ENCODE results near the gene CATSPERZ.

The CATSPERZ gene

GRCh38 chr11:64299847-64300648 is at the start of gene CATSPERZ:
Gene CATSPERZ, plus strand, starts transcription at chr11:64300358. Its CDS starts 53 bp downstream, at chr11:64300411.
- no peak for DNase-seq (ENCODE audit: low spot score)

DNA sequence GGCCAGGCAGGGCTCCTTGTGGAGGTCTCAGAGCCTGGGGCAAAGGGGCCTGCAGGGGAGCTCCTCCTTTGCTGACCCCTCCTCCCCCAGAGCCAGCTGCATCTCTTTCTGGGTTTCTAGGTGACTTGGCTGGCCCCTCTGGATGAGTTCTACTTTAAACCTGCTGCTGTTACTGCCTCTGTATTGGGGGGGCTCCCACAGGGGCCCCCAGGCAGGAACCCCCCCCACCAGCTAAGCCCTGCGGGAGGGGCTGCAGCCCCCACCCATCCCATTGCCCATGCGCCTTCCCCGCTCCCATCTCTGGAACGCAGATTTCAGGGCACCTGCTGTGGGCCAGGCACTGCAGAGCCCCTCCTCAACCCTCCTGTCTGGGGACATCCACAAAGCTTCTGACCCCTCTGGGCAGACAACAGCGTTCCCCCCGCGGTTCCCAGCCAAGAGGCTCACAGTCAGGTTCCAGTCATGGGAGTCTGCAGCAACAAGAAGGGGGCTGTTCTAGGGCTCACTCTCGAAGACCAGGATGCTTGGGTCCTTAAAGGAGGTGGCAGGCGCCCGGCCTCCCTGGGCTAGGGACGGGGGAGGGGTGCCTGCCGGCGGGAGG is 49.6 kb upstream of the CATSPERZ start:
- peak; percentile 67 for DNase-seq (ENCODE audit: low spot score)

GRCh38 chr11:64251016-64251752 is 49.0 kb upstream of the CATSPERZ start, which contains the start of gene PLCB3:
Gene PLCB3, plus strand, starts transcription at chr11:64251530. Its CDS starts 120 bp downstream, at chr11:64251650.
- peak; percentile 94 for DNase-seq (ENCODE audit: low spot score)

GRCh38 chr11:64251753-64252002 is 48.5 kb upstream of the CATSPERZ start:
- no peak for DNase-seq (ENCODE audit: low spot score)

DNA sequence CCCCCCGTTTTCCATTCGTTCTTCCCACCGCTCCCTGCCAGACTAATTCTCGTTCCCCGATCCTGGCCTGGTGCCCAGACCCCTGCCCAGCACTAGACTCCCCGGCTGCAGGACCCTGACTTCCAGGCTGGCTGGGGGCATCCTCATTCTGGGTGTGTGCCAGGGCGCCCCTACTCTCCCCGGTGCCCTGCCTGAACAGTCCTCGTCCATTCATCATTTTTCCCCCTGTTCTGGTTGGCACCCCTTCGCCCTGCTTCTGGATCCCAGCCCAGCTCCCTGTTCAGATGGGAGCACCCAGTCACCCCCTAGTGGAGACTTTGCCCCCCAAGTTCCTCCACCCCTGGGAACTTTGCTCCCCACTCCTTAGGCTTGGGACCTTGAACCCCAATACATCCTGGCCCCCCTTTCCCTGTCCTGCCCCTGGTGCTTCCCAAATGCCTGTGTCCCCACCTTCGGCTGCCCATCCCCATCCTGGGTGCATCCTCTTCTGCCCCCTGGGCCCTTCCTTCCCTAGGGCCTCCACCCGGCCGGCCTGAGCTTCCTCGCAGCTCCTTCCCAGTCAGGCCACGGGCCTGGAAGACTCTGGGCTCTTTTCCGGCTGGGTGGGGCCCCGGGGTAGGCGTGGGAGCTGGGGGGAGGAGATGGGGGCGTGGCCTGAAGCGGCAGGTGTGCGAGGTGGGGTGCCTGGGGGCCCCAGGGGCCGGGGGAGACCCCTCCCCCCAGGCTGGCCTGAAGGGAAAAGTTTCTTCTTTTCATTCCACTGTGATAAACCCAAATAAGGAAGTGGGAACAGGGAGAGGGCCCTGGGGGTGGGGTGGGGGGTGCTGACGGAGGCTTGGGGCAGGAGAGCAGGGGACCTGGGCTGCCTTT is 47.9 kb upstream of the CATSPERZ start:
- DNase-seq (ENCODE audit: low spot score), result peak; percentile 54

DNA sequence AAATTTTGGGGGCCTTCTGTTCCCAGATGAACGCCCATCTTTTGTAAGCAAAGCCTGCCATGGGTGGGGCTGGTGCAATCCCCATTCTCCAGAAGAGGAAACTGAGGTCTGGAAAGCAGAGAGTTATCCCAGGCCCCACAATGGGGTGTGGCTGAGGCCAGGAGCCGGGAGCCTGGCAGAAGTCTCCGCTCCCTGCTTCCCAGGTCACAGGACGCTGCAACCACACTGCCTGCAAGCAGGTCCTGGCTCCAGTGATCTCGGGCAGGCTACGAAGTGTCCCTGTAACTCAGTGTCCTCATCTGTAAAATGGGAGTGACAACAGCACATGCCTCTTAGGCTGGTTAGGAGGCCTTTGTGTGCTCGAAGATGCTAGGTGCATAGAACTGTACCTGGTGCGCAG is 47.1 kb upstream of the CATSPERZ start:
- no peak for DNase-seq (ENCODE audit: low spot score)

GRCh38 chr11:64253481-64253880 is 46.7 kb upstream of the CATSPERZ start:
- no peak for DNase-seq (ENCODE audit: low spot score)

DNA sequence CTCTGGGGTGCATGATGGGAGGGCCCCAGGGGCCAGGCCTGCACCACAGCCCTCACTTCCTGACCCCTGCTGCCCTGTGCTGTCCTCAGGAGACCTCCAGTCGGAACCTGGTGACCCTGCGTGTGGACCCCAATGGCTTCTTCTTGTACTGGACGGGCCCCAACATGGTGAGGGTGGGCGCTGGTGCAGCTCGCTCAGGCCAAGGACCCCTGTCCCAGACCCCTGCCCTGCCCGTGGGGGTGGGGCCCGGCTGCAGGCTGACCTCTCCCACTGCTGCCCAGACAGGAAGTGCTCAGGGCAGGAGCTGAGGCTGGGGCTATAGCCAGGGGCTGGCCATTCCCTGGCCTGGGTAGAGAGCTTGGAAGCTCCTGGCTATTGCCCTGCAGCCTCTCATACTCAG is 45.8 kb upstream of the CATSPERZ start:
- no peak for DNase-seq (ENCODE audit: low spot score)

DNA sequence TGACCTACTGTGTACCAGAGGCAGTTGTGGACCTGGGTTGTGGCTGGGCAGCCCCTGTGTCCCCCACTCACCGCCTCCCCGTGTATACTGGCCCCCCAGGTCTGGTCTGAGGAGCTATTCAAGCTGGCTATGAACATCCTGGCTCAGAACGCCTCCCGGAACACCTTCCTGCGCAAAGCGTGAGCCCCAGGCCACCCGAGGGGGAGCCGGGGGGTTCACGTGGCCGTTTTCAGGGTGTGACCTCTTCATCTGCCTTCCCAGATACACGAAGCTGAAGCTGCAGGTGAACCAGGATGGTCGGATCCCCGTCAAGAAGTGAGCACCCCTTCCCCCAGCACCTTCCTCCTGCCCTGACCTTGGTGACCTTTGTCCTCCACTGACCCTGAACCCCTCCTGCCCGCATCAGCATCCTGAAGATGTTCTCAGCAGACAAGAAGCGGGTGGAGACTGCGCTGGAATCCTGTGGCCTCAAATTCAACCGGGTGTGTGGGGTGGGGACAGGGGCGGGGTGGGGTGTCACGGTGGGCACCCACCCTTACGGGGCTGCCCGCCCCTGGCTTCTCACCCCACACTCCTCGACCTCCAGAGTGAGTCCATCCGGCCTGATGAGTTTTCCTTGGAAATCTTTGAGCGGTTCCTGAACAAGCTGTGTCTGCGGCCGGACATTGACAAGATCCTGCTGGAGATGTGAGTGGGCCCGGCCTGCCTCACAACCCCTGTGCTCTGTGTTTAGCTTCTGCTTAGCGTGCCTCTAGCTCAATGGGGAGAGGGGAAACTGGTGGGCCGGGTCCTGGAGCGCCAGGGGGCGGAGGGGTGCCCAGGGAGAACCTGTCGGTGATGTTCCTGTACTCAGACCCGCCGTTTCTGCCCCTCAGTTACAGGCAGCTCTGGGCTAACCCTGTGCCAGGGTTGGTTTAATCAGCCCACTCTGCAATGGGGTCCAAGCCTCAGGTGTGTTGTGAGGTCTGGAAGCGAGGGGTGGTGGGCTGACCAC is 44.7 kb upstream of the CATSPERZ start:
- no peak for DNase-seq (ENCODE audit: low spot score)

- no peak for DNase-seq (ENCODE audit: low spot score)
These were observed 43.9 kb upstream of the CATSPERZ start for GRCh38 chr11:64256300-64256699.

DNA sequence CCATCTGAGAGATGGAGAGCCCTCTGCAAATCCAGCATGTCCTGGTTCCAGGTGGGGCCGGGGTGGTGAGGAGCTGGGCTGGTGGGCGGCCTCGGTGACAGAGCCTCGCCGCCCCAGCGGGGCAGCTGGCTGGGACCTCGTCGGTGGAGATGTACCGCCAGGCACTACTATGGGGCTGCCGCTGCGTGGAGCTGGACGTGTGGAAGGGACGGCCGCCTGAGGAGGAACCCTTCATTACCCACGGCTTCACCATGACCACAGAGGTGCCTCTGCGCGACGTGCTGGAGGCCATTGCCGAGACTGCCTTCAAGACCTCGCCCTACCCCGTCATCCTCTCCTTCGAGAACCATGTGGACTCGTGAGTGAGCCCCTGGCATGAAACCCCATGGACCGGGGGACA is 41.8 kb upstream of the CATSPERZ start:
- DNase-seq (ENCODE audit: low spot score), result no peak

DNA sequence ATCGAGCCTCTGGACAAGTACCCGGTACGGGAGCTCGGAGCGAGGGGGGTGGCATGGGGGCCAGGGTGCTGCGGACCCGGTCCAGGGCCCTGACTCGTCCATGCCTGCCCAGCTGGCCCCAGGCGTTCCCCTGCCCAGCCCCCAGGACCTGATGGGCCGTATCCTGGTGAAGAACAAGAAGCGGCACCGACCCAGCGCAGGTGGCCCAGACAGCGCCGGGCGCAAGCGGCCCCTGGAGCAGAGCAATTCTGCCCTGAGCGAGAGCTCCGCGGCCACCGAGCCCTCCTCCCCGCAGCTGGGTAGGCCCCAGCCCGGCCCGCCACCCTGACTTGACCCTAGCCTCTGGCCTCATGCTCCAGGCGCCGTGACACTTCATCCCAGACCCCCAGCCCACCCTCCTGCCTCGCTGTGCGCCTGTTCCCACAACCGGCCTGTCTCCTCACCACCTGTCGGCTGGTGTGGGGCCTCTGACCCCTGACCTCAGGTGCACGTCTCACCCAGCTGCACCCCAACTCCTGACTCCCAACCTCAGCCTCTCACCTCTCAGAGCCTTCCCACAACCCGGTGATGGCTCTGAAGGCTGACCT is 41.1 kb upstream of the CATSPERZ start:
- DNase-seq (ENCODE audit: low spot score), result no peak

- DNase-seq (ENCODE audit: low spot score), result no peak
These were observed 40.6 kb upstream of the CATSPERZ start for GRCh38 chr11:64259533-64260067.

- DNase-seq (ENCODE audit: low spot score), result no peak
These were observed 39.9 kb upstream of the CATSPERZ start for GRCh38 chr11:64260147-64260708.

DNA sequence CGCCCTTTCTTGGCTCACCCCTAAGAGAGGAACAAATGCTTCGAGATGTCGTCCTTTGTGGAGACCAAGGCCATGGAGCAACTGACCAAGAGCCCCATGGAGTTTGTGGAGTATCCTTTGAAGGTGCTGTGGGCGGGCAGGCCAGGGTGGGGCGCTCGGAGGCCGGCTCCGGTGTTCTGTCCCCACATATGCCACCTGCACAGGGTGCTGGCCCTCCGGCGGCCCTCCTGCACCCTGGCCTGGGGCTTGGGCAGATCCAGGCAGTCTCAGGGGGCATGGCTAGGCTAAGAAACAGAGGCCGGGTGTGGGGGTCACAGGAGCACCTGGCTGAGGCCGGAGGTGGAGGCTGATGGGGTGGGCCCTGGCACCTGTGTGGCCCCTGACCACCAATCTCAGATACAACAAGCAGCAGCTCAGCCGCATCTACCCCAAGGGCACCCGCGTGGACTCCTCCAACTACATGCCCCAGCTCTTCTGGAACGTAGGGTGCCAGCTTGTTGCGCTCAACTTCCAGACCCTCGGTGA is 38.5 kb upstream of the CATSPERZ start:
- DNase-seq (ENCODE audit: low spot score), result no peak

- DNase-seq (ENCODE audit: low spot score), result no peak
These were observed 37.7 kb upstream of the CATSPERZ start for GRCh38 chr11:64262271-64263002.

GRCh38 chr11:64263021-64263946 is 36.9 kb upstream of the CATSPERZ start:
- DNase-seq (ENCODE audit: low spot score), result no peak

- DNase-seq (ENCODE audit: low spot score), result no peak
These were observed 36.2 kb upstream of the CATSPERZ start for GRCh38 chr11:64263947-64264317.
